ENCODE measurements around the gene MTIF3. TPM values are rescaled to one million over a fixed set of nuclear protein-coding genes. Genes with fewer than 3 reads are reported as not detected.

MTIF3 gene
- total RNA-seq, 1 experiment from 2014 or later = 40.9 TPM

DNA sequence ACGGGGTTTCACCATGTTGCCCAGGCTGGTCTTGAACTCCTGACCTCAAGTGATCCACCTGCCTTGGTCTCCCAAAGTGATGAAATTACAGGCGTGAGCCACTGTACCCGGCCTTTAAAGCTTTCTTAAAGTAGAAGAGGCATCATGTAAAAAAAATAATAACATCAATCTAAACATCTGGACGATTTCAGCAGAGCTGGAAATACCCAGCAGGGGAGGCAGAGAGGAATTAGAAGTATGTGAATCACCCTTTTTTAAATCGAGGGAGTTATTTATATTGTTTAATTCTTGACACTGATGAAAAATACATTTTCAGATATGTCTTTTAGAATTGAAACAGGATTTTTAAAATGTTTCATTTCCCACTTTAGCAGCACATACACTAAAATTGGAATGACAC, 37.4 kb upstream of the MTIF3 start:
- no peaks in the 10 kb centered on the region for H3K27me3 Mint-ChIP-seq (ENCODE audit: insufficient read depth, unreplicated experiment)

DNA sequence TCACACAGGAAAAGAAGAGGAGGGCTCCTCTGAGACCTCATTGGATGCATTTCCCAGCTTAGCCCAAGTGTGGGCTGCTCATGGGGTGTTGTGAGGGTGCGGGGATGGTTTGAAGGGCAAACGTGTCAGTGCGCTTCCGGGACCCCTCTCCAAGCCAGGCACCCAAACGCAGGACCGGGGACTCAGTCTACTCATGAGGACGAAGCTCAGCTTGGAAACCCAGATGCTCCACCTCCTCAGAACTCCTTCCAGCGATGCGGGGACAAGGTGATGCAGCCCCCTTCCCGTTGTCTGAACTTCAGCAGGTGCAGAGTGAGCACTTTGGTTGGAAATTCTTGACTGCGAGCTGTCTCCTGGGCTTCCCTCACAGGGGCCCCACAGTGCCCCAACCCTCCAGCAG, 33.1 kb upstream of the MTIF3 start:
- DNase-seq (ENCODE audit: unreplicated experiment) = no peak
- Mint-ChIP-seq H3K4me3 (ENCODE audit: unreplicated experiment) (no peak overlapping the region), H3K27me3 (ENCODE audit: insufficient read depth, unreplicated experiment) (no peaks in the 10 kb centered on the region), H3K27ac (ENCODE audit: low read depth, unreplicated experiment) (no peak overlapping the region), H3K36me3 (ENCODE audit: insufficient read depth, unreplicated experiment) (no peaks in the 10 kb centered on the region), H3K9me3 (ENCODE audit: unreplicated experiment) (no peaks in the 10 kb centered on the region), H3K4me1 (ENCODE audit: insufficient read depth, unreplicated experiment) (no peaks in the 10 kb centered on the region)
- TF ChIP-seq, protein P1, sequence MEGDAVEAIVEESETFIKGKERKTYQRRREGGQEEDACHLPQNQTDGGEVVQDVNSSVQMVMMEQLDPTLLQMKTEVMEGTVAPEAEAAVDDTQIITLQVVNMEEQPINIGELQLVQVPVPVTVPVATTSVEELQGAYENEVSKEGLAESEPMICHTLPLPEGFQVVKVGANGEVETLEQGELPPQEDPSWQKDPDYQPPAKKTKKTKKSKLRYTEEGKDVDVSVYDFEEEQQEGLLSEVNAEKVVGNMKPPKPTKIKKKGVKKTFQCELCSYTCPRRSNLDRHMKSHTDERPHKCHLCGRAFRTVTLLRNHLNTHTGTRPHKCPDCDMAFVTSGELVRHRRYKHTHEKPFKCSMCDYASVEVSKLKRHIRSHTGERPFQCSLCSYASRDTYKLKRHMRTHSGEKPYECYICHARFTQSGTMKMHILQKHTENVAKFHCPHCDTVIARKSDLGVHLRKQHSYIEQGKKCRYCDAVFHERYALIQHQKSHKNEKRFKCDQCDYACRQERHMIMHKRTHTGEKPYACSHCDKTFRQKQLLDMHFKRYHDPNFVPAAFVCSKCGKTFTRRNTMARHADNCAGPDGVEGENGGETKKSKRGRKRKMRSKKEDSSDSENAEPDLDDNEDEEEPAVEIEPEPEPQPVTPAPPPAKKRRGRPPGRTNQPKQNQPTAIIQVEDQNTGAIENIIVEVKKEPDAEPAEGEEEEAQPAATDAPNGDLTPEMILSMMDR (IDR thresholded peaks at IDR 0.05; ENCODE audit: unreplicated experiment) = no peak
- CTCF ChIA-PET = no interaction called here
- POLR2A ChIA-PET = no interaction called here
- intact Hi-C loops (cut with micrococcal nuclease) = no loop called here
- BruUV-seq (replicated peaks) = no TSS peak

More for the DNA sequence above, 37.4 kb upstream of the MTIF3 start:
- no peak overlapping the region for H3K4me3 Mint-ChIP-seq (ENCODE audit: unreplicated experiment)
- H3K36me3 Mint-ChIP-seq (ENCODE audit: insufficient read depth, unreplicated experiment) = no peaks in the 10 kb centered on the region
- H3K27ac Mint-ChIP-seq (ENCODE audit: low read depth, unreplicated experiment) = no peak overlapping the region
- ChIA-PET CTCF (interaction anchor here (1.1 kb wide), 1 partner anchor 18 kb away, joined by 3 read pairs; no protein-coding TSS in a partner anchor), POLR2A (no interaction called here)
- intact Hi-C loops (cut with micrococcal nuclease) = no loop called here
- DNase-seq (ENCODE audit: unreplicated experiment) = no peak
- H3K9me3 Mint-ChIP-seq (ENCODE audit: unreplicated experiment) = no peaks in the 10 kb centered on the region
- TF ChIP-seq, protein P1 (IDR thresholded peaks at IDR 0.05; ENCODE audit: unreplicated experiment) = no peak
- no TSS peak for BruUV-seq (replicated peaks)
- no peaks in the 10 kb centered on the region for H3K4me1 Mint-ChIP-seq (ENCODE audit: insufficient read depth, unreplicated experiment)

DNA sequence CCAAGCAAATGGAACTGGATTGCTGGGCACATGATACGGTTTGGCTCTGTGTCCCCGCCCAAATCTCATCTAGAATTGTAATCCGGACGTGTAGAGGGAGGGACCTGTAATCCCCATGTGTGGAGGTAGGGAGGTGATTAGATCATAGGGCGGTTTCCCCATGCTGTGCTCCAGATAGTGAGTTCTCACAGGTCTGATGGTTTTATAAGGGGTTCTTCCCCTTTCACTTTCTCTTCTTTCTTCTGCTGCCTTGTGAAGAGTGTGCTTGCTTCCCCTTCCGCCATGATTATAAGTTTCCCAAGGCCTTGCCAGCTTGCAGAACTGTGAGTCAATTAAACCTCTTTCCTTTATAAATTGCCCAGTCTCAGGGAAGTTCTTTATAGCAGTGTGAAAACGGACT, 32.6 kb upstream of the MTIF3 start:
- no TSS peak for BruUV-seq (replicated peaks)
- Mint-ChIP-seq H3K9me3 (ENCODE audit: unreplicated experiment) (no peaks in the 10 kb centered on the region), H3K4me3 (ENCODE audit: unreplicated experiment) (no peak overlapping the region), H3K4me1 (ENCODE audit: insufficient read depth, unreplicated experiment) (no peaks in the 10 kb centered on the region), H3K27ac (ENCODE audit: low read depth, unreplicated experiment) (no peak overlapping the region), H3K27me3 (ENCODE audit: insufficient read depth, unreplicated experiment) (no peaks in the 10 kb centered on the region), H3K36me3 (ENCODE audit: insufficient read depth, unreplicated experiment) (no peaks in the 10 kb centered on the region)
- TF ChIP-seq, protein P1 (IDR thresholded peaks at IDR 0.05; ENCODE audit: unreplicated experiment) = no peak
- ChIA-PET CTCF (interaction anchor here (0.6 kb wide), 1 partner anchor 292 kb away, joined by 3 read pairs; no protein-coding TSS in a partner anchor), POLR2A (no interaction called here)
- intact Hi-C loops (cut with micrococcal nuclease) = no loop called here
- no peak for DNase-seq (ENCODE audit: unreplicated experiment)

DNA sequence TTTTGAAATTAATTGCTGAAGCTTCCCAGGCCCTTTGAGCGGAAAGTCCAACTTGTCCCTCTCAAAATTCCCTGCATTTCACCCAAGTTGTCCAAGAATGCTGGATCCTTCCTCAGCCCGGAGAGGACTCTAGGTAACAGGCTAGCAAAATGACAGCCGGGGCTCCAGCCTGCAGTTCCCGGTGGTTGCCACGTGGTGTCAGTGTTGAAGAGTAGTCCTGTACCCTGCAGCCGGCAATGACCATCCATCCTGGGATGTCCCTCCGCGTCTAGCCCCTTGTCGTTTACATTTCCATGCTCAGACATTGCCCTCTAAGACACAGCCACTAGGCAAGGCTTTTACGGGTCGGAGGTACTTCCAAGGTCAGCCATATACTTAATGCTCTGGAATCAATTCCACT, 31.4 kb upstream of the MTIF3 start:
- H3K9me3 Mint-ChIP-seq (ENCODE audit: unreplicated experiment) = no peaks in the 10 kb centered on the region
- peaks cover 10% of the 10 kb centered on the region for H3K4me1 Mint-ChIP-seq (ENCODE audit: insufficient read depth, unreplicated experiment)
- TF ChIP-seq, protein P1 (IDR thresholded peaks at IDR 0.05; ENCODE audit: unreplicated experiment) = peak; percentile 54
- no peaks in the 10 kb centered on the region for H3K27me3 Mint-ChIP-seq (ENCODE audit: insufficient read depth, unreplicated experiment)
- BruUV-seq (replicated peaks) = no TSS peak
- no peak overlapping the region for H3K4me3 Mint-ChIP-seq (ENCODE audit: unreplicated experiment)
- no peak overlapping the region for H3K27ac Mint-ChIP-seq (ENCODE audit: low read depth, unreplicated experiment)
- ChIA-PET CTCF (interaction anchor here (0.6 to 1.6 kb wide), 6 partner anchors 10 to 1682 kb away, joined by 4 to 11 read pairs (median 6); no protein-coding TSS in a partner anchor), POLR2A (no interaction called here)
- intact Hi-C loops (cut with micrococcal nuclease) = loop anchor here (1.0 kb wide), 1 partner anchor 345 kb away; no protein-coding TSS in a partner anchor
- H3K36me3 Mint-ChIP-seq (ENCODE audit: insufficient read depth, unreplicated experiment) = no peaks in the 10 kb centered on the region
- DNase-seq (ENCODE audit: unreplicated experiment) = peak; percentile 46

All from MCF 10A (cell line).